Inferior parietal cortex (tissue), 1 donor: Measurements from ENCODE around the gene FAM200B.

ENCODE experiments used
- DNase-seq: peaks from one replicate; pipeline ENCODE4 v3.0.0-alpha.2; 2016; ENCODE audit errors: extremely low spot score

Gene FAM200B

GRCh38 chr4:15668566-15669435, 12.8 kb upstream of the FAM200B start:
- DNase-seq, result no peak

GRCh38 chr4:15670576-15670975, 11.1 kb upstream of the FAM200B start:
- no peak for DNase-seq

- DNase-seq, result no peak
Observed at GRCh38 chr4:15672101-15672500, 9.5 kb upstream of the FAM200B start.

- DNase-seq, result no peak
Observed at GRCh38 chr4:15673337-15673736, 8.3 kb upstream of the FAM200B start.

GRCh38 chr4:15674046-15674445, 7.6 kb upstream of the FAM200B start:
- DNase-seq, result no peak

GRCh38 chr4:15674926-15675325, 6.7 kb upstream of the FAM200B start:
- DNase-seq, result no peak

- no peak for DNase-seq
Observed at GRCh38 chr4:15675356-15675755, 6.3 kb upstream of the FAM200B start.

- DNase-seq, result no peak
Observed at GRCh38 chr4:15676039-15676438, 5.6 kb upstream of the FAM200B start.

- DNase-seq, result no peak
Observed at GRCh38 chr4:15676899-15677298, 4.7 kb upstream of the FAM200B start.

GRCh38 chr4:15677507-15677988, 4.1 kb upstream of the FAM200B start:
- no peak for DNase-seq

GRCh38 chr4:15681067-15681371, 608 bp upstream of the FAM200B start:
- no peak for DNase-seq

GRCh38 chr4:15682242-15683142, 865 bp downstream of the FAM200B start:
- DNase-seq, result peak; percentile 50

GRCh38 chr4:15683143-15683495, 1.5 kb downstream of the FAM200B start:
- no peak for DNase-seq

- no peak for DNase-seq
Observed at GRCh38 chr4:15684498-15684897, 2.9 kb downstream of the FAM200B start.

- DNase-seq, result no peak
Observed at GRCh38 chr4:15688051-15688450, 6.4 kb downstream of the FAM200B start.

- no peak for DNase-seq
Observed at GRCh38 chr4:15689540-15689939, 7.9 kb downstream of the FAM200B start.

- no peak for DNase-seq
Observed at GRCh38 chr4:15690020-15690809, 8.6 kb downstream of the FAM200B start.

- peak; percentile 20 for DNase-seq
Observed at GRCh38 chr4:15691346-15692135, 9.9 kb downstream of the FAM200B start.

GRCh38 chr4:15692602-15693001, 11.0 kb downstream of the FAM200B start:
- no peak for DNase-seq

- DNase-seq, result no peak
Observed at GRCh38 chr4:15694431-15694830, 12.8 kb downstream of the FAM200B start.

- no peak for DNase-seq
Observed at GRCh38 chr4:15695240-15695699, 13.6 kb downstream of the FAM200B start.
